DMS 273 treated with DMSO at 0.1 percent for 48 hours (cell line): Measurements from ENCODE around the gene ZNF878.
"Not testable (repeated sequence)": the region's sequence is repeated elsewhere in the genome, so short reads cannot be mapped to it uniquely, and the experiment has no call there.

Experiments
- DNase-seq: peaks from one replicate; lab custom pipeline; 2025; lab: John Stamatoyannopoulos, UW

ZNF878 gene

DNA sequence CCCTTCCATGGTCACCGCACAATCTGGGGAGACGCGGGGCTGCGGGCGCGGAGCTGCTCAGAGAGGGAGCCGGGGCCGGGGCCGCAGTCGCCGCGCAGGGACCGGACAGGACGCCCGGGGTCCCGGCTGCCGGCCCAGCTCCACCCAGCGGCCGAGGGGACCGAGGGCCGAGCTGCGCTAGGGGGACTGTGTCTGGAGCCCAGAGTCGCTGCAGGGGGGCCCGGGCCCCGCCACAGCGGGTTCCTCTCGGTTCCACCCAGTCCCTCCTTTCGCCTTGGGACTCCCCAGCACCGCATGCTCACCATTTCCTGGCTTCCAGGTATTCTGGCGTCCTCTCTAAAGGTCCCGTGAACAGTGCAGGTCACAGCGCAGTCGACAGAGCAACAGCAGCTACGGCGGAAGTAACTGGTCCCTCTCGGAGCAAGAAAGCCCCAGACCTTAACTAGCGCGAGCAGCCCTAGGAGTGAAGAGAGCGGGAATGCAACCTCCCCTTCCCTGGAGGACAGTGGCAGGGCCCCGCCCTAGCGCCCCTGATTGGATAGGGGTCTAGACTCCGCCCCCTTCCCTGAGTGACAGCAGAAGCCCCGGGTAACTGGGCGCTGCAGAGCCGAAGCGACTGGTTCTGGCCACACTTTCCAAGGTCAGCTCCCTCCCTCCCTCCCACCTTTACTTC lies at the start of gene ZNF878:
TSS of gene ZNF878 (minus strand) at position 465 of the 673 bp plus-strand sequence. CDS start at position 305, 160 bp downstream.
- peak; percentile 85 for DNase-seq

DNA sequence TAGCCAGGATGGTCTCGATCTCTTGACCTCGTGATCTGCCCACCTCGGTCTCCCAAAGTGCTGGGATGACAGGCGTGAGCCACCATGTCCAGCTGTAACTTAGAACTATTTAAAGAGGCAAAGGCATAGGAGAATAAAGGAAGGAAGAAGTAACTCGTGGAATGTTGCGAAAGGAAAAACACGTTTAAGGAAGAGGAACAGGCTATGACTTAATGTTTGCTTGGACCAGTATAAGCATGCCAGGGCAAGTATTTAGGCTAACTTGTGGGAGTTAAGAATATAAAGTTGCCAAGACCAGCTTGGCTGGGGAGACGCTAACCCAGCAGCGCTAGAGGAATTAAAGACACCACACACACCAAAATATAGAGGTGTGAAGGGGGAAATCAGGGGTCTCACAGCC lies 45.3 kb upstream of the ZNF878 start:
- DNase-seq: no peak

DNA sequence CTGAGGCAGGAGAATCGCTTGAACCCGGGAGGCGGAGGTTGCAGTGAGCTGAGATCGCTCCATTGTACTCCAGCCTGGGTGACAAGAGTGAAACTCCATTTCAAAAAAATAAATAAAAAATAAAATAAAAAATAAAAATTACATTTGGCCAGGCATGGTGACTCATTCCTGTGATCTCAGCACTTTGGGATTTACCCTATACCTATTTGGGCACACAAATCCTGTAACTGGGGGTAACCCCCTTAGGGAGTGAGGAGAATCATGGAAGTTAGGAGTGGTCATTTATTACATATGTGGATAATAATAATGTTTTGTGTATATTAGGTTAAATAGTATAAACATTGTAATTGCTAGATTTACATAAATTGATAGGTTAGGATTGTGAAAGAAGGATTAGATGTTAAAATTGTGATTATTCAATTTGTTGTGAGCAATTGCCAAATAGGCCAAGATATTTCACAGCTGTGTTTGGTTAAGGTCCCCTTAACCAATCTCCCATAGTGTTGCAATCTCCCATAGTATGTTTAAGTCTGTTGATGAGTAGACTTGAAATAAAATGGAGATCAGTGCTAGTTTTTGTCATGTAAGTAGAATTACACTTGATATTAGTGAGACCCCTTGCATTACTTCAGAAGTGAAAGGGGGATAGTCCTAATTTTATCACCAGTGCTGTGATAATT lies 42.5 kb upstream of the ZNF878 start:
- DNase-seq: no peak

DNA sequence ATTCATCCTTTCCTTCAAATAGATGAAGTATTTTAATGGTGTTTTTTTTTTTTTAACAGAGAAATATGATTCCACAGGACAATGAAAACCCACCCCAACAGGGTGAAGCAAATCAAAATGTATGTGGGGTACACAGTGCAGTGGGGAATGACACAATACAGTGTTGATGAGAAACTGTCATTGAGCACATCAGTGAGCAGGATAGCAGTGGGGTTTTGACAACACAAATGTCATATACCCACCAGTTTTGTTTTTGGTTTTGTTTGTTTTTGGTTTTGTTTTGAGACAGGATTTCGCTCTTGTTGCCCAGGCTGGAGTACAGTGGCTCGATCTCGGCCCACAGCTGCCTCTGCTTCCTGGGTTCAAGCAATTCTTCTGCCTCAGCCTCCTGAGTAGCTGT lies 41.0 kb upstream of the ZNF878 start:
- no peak for DNase-seq

DNA sequence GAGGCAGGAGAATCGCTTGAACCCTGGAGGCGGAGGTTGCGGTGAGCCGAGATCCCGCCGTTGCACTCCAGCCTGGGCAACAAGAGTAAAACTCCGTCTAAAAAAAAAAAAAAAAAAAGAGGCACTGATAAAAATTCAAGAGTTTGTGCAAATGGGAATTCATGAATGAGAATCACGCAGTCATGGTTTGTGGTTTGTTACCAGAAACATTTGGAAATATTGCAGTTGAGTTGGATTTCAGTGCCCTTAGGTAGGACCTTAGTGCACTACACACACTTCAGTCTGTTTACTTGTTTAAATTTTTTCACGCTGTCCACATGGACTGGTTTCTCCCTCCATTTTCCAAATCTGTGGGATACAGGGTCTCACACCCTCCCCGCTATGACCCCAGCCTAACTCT lies 40.2 kb upstream of the ZNF878 start:
- DNase-seq: no peak

DNA sequence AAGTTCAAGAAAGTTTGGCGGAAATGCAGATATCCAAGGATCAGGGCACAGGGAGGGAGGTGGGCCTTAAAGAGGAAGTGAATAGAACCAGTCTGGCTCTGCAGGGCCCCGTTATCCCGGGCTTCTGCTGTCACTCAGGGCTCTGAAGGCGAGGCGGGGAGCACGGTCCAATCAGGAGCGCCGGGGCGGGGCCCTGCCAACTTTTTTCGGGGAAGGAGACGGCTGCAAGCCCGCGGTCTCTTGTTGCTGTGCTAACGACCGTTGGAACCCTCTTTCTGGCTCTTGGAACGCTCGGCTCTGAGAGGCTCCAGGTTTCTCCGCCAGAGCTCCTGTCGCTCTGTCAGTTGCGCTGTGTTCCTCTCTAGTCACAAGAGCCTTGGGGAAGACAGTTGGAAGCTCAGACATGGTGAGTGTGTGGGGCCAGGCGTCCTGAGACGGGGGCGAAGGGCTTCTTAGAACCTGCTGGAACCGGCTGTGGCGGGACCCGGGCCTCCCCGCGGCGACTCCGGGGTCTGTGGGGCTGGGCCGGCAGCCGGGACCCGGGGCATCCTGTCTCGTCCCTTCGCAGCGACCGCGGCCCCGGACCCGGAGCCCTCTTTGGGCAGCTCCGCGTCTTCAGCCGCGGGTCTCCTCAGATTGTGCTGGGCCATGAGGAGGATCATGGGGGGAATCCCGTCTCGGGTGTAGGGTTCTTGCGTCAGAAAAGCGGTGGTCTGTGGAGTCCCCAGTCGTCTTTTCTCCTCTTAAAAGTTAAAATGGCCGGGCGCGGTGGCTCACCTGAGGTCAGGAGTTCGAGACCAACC lies 39.5 kb upstream of the ZNF878 start:
- DNase-seq: peak; percentile 83

DNA sequence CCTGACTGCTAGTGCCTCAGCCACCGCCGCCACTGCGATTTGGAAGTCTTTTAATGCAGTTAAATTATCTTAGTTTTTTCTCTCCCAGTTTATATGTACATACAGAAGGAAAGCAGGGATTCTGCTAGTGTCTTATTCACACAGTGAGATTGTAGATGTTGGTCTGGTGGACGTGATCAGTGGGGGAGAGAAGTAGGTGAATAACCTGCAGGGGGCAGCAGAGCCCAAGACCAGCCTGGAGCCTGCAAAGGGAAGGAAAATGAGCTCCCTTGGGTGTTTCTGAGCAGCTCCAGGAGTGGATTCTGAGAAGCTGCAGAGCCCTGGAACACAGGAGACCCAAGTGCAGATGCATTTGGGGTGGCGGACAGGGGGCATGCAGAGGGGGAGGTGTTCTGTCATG lies 38.0 kb upstream of the ZNF878 start:
- DNase-seq: no peak

DNA sequence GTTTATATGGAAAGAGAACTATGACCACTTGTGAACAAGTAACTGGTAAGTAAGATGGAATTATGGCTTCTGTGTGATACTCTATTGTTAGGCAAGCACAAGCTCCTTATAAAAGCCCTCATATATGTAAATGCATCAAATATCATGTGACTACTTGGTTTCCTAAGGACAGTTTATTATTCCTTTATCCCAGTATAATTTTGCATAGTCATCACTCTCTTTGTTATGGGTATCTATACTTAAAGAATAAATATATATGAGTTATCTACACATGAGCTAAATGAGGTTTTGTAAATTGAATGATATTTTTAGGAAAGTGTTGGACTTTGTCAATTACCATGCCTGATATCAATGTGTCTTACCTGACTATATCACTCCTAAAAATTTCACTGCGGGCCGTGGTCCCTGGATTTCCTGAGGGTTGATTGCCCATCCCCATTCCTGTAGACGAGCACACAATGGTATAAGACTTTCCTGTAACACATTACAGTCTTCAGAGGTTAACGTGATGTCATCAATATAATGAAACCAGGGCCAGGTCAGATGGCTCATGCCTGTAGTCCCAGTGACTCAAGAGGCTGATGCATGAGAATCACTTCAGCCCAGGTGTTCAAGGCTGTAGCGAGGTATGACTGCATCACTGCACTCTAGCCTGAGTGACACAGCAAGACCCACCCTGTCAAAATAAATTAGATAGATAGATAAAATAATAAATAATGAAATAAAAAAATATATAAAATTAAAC lies 32.5 kb upstream of the ZNF878 start:
- DNase-seq: no peak

DNA sequence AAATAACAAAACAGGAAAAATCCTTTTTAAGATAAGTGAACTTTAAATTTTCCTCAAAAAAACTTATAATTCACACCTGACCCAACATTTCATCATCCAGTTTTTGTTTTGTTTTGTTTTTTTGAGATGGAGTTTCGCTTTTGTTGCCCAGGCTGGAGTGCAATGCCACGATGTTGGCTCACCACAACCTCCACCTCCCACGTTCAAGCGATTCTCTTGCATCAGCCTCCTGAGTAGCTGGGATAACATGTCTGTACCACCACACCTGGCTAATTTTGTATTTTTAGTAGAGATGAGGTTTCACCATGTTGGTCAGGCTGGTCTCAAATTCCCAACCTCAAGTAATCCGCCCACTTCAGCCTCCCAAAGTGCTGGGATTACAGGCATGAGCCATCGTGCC lies 30.6 kb upstream of the ZNF878 start:
- DNase-seq: not testable (repeated sequence)

DNA sequence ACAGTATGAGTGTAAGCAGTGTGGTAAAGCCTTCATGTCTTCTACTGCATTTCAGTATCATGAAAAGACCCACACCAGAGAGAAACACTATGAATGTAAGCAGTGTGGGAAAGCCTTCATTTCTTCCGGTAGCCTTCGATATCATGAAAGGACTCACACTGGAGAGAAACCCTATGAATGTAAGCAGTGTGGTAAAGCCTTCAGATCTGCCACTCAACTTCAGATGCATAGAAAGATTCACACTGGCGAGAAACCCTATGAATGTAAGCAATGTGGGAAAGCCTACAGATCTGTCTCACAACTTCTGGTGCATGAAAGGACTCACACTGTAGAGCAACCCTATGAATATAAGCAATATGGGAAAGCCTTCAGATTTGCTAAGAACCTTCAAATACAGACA lies 24.6 kb upstream of the ZNF878 start:
- DNase-seq: no peak

DNA sequence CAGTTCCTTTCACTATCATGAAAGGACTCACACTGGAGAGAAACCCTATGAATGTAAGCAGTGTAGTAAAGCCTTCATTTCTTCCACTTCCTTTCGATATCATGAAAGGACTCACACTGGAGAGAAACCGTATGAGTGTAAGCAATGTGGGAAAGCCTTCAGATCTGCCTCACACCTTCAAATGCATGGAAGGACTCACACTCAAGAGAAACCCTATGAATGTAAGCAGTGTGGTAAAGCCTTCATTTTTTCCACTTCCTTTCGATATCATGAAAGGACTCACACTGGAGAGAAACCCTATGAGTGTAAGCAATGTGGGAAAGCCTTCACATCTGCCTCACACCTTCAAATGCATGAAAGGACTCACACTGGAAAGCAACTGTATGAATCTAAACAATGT lies 23.6 kb upstream of the ZNF878 start:
- not testable (repeated sequence) for DNase-seq

DNA sequence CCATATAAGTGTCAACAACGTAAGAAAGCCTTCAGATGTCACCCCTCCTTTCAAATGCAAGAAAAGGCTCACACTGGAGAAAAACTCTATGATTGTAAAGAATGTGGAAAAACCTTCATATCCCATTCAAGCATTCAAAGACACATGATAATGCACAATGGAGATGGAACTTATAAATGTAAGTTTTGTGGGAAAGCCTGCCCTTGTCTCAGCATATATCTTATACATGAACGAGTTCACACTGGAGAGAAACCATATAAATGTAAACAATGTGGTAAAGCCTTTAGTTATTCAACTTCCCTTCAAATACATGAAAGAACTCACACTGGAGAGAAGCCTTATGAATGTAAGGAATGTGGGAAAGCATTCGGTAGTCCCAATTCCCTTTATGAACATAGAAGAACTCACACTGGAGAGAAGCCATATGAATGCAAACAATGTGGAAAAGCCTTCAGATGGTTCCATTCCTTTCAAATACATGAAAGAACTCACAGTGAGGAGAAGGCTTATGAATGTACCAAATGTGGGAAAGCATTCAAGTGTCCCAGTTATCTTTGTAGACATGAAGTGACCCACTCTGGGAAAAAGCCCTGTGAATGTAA lies 22.9 kb upstream of the ZNF878 start:
- DNase-seq: no peak

DNA sequence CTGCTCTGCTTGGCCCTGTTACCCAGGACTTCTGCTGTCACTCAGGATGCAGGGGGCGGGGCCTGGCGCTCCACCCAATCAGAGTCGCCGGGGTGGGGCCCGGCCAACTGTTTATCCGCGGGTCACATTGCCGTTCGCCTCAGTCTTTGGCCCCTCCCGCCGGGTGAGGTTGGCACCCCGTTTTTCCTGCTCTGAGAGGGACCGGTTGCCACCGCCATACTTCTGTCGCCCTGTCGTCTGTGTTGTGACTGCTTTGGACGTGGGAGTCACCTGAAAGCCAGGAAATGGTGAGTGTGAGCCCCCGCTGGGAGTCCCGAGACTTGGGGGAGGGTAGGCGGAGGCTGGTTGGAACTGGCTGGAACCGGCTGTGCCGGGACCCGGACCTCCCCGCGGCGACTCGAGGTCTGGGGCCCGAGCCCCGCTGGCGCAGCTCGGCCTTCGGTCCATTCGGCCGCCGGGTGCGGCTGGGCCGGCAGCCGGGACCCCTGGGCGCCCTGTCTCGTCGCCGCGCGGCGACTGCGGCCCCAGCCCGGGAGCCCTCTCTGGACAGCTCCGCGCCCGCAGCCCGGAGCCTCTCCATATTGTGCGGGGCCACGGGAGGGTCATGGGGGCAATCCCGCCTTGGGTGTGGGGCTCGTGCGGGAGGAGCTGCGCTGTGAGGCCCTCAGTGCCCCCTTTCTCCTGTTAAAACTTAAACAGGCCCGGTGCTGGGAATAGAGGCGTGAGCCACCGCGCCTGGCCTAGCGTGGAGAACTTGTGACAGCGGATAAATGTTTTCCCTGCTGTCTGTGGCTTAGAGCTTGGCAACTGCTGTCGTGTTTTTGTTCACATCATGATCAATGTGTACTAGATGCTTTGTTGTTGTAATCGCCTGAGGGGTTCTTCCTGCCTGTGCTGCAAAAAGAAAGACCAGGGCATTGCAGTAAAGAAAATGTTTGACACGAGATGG lies 12.1 kb upstream of the ZNF878 start, which contains the start of gene ZNF844:
TSS of gene ZNF844 (plus strand) at position 142 of the 949 bp plus-strand sequence. CDS start at position 285, 143 bp downstream.
- DNase-seq: peak; percentile 70

DNA sequence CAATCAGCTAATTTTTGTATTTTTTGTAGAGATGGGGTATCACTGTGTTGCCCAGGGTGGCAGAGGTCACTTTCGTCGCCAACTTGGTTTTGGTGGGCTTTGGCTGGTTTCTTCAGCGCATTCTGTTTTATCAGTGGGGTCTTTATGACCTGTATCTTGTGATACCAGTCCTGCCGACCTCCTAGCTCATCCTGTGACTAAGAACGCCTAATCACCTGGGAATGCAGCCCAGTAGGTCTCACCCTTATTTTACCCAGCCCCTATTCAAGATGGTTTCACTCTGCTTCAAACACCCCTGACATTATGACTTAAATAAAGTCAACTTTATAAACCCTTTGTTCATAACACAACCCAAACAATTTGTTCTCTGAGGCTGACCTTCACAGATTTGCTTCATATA lies 3.0 kb upstream of the ZNF878 start:
- no peak for DNase-seq

DNA sequence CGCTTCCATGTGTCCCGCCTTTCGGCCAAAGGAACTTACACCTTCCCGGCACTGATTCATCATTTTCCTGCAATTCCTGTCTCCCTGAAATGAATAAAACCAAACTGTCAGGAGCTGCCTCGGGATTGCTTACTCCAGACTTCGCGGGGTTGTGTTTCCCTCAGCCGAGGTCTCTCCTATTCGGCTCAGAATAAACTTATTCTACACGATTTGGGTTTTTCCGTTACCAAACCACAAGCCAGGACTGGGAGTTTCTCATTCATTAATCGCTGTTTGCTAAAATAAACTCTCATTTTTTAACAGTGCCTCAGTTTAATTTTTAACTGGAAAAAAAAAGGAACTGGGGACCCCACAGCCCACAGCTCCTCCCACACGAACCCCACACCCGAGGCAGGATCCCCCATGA lies 667 bp downstream of the ZNF878 start:
- DNase-seq: no peak

DNA sequence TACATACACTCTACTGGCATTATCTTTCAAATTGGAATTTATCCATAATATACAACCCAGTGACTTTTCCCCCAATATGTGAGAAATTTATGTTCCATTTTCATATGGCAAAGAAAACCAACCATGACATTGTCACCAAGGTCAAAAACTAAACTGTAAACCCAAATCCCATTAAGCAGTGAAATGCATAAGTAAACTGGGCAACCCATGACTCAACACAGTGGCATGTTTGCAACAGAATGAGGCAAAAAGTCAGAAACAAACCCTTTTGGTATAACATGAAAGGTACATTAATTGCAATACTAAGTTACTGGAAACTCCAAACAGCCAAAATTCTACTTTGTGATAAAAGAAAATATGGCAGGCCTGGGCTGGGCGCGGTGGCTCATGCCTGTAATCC lies 4.9 kb downstream of the ZNF878 start:
- DNase-seq: no peak

DNA sequence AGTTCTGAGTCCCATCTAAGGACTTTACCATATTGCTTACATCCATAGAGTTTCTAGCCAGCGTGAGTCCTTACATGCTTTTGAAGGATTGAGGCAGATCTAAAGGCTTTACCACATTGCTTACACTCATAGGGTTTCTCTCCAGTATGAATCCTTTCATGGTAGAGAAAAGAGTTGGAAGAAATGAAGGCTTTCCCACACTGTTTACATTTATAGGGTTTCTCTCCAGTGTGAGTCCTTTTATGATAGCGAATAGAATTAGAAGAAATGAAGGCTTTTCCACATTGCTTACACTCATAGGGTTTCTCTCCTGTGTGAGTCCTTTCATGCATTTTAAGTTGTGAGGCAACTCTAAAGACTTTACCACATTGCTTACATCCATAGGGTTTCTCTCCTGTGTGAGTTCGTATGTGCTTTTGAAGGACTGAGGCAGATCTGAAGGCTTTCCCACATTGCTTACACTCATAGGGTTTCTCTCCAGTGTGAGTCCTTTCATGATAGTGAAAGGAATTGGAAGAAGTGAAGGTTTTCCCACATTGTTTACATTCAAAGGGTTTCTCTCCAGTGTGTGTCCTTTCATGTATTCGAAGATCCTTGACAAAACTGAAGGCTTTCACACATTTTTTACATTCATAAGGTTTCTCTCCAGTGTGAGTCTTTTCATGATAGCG lies 8.9 kb downstream of the ZNF878 start:
- no peak for DNase-seq

DNA sequence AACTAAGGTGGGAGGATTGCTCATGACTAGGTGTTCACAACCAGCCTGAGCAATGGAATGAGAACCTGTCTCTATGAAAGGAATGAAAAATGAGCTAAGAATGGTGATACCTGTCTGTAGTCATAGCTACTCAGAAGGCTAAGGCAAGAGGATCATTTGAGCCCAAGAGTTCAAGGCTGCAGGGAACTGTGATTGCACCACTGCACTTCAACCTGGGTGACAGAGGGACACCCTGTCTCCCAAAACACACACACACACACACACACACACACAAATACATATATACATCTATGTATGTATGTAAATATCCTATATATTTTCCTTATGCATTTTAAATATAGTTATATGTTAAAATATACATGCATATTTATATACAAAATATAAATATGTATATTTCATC lies 9.9 kb downstream of the ZNF878 start:
- DNase-seq: no peak

DNA sequence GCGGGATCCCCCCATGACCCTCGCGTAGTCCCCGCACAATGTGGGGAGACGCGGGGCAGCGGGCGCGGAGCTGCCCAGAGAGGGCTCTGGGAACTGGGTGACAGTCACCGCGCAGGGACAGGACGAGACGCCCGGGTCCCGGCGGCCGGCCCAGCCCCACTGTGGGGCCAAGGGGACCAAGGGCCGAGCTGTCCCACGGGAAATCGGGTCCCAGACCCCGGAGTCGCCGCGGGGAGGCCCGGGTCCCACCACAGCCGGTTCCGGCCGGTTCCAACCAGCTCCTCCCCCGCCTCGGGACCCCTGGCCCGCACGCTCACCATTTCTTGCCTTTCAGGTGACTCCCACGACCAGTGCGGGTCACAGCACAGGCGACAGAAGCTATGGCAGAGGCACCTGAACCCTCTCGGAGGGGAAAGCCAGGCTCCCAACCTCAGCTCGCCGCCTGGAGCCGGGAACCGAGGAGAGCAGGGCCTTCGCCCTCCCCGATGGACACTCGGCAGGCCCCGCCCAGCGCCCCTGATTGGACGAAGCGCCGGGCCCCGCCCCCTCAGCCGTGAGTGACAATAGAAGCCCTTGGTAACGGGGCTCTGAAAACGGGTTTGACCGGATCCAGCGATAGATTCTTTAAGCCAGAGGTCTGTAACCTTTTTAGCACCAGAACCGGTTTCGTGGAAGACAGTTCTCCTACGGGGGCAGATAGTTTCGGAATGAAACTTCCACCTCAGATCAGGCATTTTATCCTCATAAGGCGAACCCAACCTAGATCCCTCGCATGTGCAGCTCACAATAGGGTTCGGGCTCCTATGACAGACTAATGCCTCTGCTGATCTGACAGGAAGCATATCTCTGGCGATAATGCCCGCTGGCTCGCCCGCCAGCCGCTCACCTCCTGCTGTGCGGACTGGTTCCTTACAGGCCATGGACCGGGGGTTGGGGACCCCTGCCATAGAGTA lies 17.3 kb downstream of the ZNF878 start, which contains the start of gene ZNF433:
TSS of gene ZNF433 (minus strand) at position 460 of the 953 bp plus-strand sequence. CDS start at position 320, 140 bp downstream.
- peak; percentile 80 for DNase-seq
